ENCODE measurements around the gene ERFL.

GRCh38 chr19:41879670-41880328, 48.5 kb downstream of the ERFL start:
- TF ChIP-seq POLR2AphosphoS5 (IDR thresholded peaks at IDR 0.05; ENCODE audit: low read depth, low read length) (no peak), CTCF (IDR thresholded peaks at IDR 0.05 in 2 of 3, conservative IDR thresholded peaks at IDR 0.05 in 1 of 3; ENCODE audit: borderline replicate concordance in 1 of 3, insufficient read depth in 1 of 3, low read depth in 2 of 3, low read length in 2 of 3) (no peak), POLR2A (IDR thresholded peaks at IDR 0.05; ENCODE audit: borderline replicate concordance, extremely low read depth, insufficient read depth, insufficient read length) (no peak), EZH2 (IDR thresholded peaks at IDR 0.05) (no peak), CBX3 (IDR thresholded peaks at IDR 0.05; ENCODE audit: low read depth) (no peak), RAD21 (IDR thresholded peaks at IDR 0.05; ENCODE audit: low read depth) (no peak), EZH2phosphoT487 (IDR thresholded peaks at IDR 0.05; ENCODE audit: borderline replicate concordance) (no peak), SIN3A (IDR thresholded peaks at IDR 0.05; ENCODE audit: low read depth) (no peak), JUND (IDR thresholded peaks at IDR 0.05) (no peak)

All from HCT116 (cell line).